PC-9 (cell line): Measurements from ENCODE around the gene MFN1. TPM values are rescaled to one million over a fixed set of nuclear protein-coding genes. Genes with fewer than 3 reads are reported as not detected.

Experiments
- Bru-seq: library from RNA; stranded (reverse); fragments of 400-500 nt; gene quantifications from one replicate; lab custom pipeline; 2021; lab: Mats Ljungman, UMichigan
- BruChase-seq, 2 experiments: library from RNA; stranded (reverse); fragments of 400-500 nt; gene quantifications; one replicate each; lab custom pipeline; 2021; lab: Mats Ljungman, UMichigan
- BruUV-seq: library from RNA; stranded (reverse); fragments of 400-500 nt; replicated peaks from 2 replicates; lab custom pipeline; 2021; lab: Mats Ljungman, UMichigan
- CTCF ChIA-PET: fragments of 300-600 bp; sonication (Branson Sonifier 250); formaldehyde crosslinking; loops from one replicate; lab custom pipeline; 2022; ENCODE audit warnings: antibody characterized with exemption; lab: Charles Lee
- POLR2A ChIA-PET: fragments of 300-600 bp; sonication (Branson Sonifier 250); formaldehyde crosslinking; loops from one replicate; lab custom pipeline; 2022; ENCODE audit warnings: antibody characterized with exemption; ENCODE audit not compliant: unreplicated experiment; lab: Charles Lee
- DNase-seq, 2 experiments: peaks; one replicate each; pipeline versions ENCODE4 v3.0.0 to v3.0.0-alpha.2; 2015 to 2022; ENCODE audit warnings: mixed read lengths in 1 of 2
- H2AFZ ChIP-seq: fragments of 200-600 bp; sonication (generic); 2 replicates; pipeline ENCODE4 v1.8.1; 2017; ENCODE audit warnings: antibody characterized with exemption
- H3F3A ChIP-seq: fragments of 200-600 bp; sonication (generic); 2 replicates; pipeline ENCODE4 v1.8.1; 2017; ENCODE audit warnings: antibody characterized with exemption, mild to moderate bottlenecking, low read depth; ENCODE audit not compliant: insufficient read depth
- H3K27ac ChIP-seq: fragments of 200-600 bp; sonication (generic); 2 replicates; pipeline ENCODE4 v1.6.1; 2016; ENCODE audit warnings: mixed run types
- H3K27me3 ChIP-seq: fragments of 200-600 bp; sonication (generic); 2 replicates; pipeline ENCODE4 v1.6.1; 2016; ENCODE audit warnings: low read depth, mixed run types; ENCODE audit not compliant: insufficient read depth
- H3K36me3 ChIP-seq: fragments of 200-600 bp; sonication (generic); 2 replicates; pipeline ENCODE4 v1.6.1; 2016; ENCODE audit warnings: low read depth, mixed run types
- H3K4me1 ChIP-seq: fragments of 200-600 bp; sonication (generic); replicated peaks from 2 replicates; pipeline ENCODE4 v1.6.1; 2016; ENCODE audit warnings: mixed run types; ENCODE audit not compliant: insufficient read depth
- H3K4me2 ChIP-seq: fragments of 200-600 bp; sonication (generic); 2 replicates; pipeline ENCODE4 v1.6.1; 2017; ENCODE audit warnings: mixed run types
- H3K4me3 ChIP-seq: fragments of 200-600 bp; sonication (generic); 2 replicates; pipeline ENCODE4 v1.6.1; 2016; ENCODE audit warnings: mixed run types
- H3K79me2 ChIP-seq: fragments of 200-600 bp; sonication (generic); 2 replicates; pipeline ENCODE4 v1.6.1; 2017; ENCODE audit warnings: low read depth, mixed run types
- H3K9me2 ChIP-seq: fragments of 200-600 bp; sonication (generic); 2 replicates; pipeline ENCODE4 v1.8.1; 2017; ENCODE audit warnings: mild to moderate bottlenecking; ENCODE audit not compliant: insufficient read depth
- H3K9me3 ChIP-seq: fragments of 200-600 bp; sonication (generic); 2 replicates; pipeline ENCODE4 v1.8.1; 2016; ENCODE audit warnings: low read depth; ENCODE audit not compliant: insufficient read depth
- H4K20me1 ChIP-seq: fragments of 200-600 bp; sonication (generic); 2 replicates; pipeline ENCODE4 v1.8.1; 2017; ENCODE audit not compliant: insufficient read depth
- CTCF ChIP-seq: fragments of 200-600 bp; sonication (generic); conservative IDR thresholded peaks from 2 replicates; pipeline ENCODE4 v1.6.1; 2017; ENCODE audit warnings: mixed run types, antibody characterized with exemption, mild to moderate bottlenecking, moderate library complexity
- EZH2 ChIP-seq: fragments of 200-600 bp; sonication (generic); IDR thresholded peaks from 2 replicates; pipeline ENCODE4 v1.8.0; 2017; ENCODE audit warnings: antibody characterized with exemption, low read depth
- intact Hi-C: fragments of 100-400 bp; cut with micrococcal nuclease; formaldehyde crosslinking; loops from one replicate; pipeline ENCODE4 v1.10.0; 2022; ENCODE audit not compliant: unreplicated experiment
- long read RNA-seq: library from polyadenylated mRNA; stranded (forward); transcript quantifications from one replicate; pipeline ENCODE4 v2.0.0, GENCODE V29; 2022
- total RNA-seq: library from RNA; stranded (reverse); gene quantifications from 2 replicates; pipeline ENCODE4 v1.2.3, GENCODE V29; 2021

Gene MFN1
- 69.1 and 69.6 TPM in 2 replicates for total RNA-seq
- percentile 80 among the genes with signal in this experiment for Bru-seq, nascent RNA
- percentile 90 among the genes with signal in this experiment for BruChase-seq, experiment 1, labeled RNA remaining after a 2-hour chase
- percentile 84 among the genes with signal in this experiment for BruChase-seq, experiment 2, labeled RNA remaining after a 6-hour chase
- long read RNA-seq, full-length matches to known transcripts = 31 of 42 reads
- long read RNA-seq, partial matches to known transcripts = 2 of 42 reads
- long read RNA-seq, other reads (novel, unspliced or antisense) = 9 of 42 reads

DNA sequence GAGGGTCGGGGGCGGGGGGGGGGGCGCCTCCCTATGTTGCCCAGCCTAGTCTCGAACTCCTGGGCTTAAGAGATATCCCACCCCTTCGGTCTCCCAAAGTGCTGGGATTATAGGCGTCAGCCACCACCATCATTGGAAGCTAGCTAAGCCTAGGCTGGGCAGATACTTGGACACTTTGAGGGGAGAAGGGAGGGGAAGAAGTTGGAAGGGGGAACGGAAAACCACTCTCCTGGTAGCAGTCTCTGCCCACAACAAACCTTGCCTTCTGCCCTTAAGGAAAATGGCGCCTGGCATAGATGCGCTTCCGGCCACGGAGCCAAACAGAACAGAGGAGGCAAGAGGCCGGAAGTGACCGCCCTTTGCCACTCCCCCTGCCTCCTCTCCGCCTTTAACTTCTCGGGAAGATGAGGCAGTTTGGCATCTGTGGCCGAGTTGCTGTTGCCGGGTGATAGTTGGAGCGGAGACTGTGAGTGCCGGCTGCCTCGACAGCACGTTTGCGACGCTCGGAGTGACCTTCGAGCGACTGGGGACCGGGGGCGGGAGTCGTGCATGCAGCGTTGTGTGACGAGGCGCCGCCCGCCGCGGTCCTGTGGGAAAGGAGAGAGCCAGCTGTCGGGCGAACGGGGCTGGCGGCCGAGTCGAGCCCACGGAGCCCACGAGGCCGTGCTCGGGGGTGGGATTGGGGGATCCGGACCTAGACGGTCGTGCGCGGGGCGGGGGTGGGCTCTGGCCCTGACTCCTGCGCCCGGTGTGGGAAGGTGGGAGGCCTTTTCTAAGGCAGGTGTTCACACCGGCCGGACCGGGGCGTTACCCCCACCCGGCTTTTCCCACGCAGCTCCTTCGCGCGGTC, at the start of gene MFN1:
TSS of gene MFN1 (plus strand) at position 365 of the 850 bp plus-strand sequence. CDS start 1,143 bp downstream, outside the sequence.
- H4K20me1 ChIP-seq = no peaks in the 10 kb centered on the region; the same call in 1 of the 2 replicates
- H3K4me2 ChIP-seq = peak within 1 kb of the TSS; percentile 94
- no peak for TF ChIP-seq CTCF
- TF ChIP-seq EZH2 = no peak
- H3K4me1 ChIP-seq = peaks cover 17% of the 10 kb centered on the region
- intact Hi-C loops = loop anchor here (1.0 kb wide), 4 partner anchors 25 to 257 kb away; partner anchors contain the start of genes MRPL47 and NDUFB5
- no peaks in the 10 kb centered on the region for H3K9me3 ChIP-seq
- peaks cover 25% of the 10 kb centered on the region for H3K36me3 ChIP-seq
- CTCF ChIA-PET = interaction anchor here (0.6 to 1.9 kb wide), 2 partner anchors 26 to 464 kb away, joined by 4 to 5 read pairs; no protein-coding TSS in a partner anchor
- H3K79me2 ChIP-seq = peaks cover 28% of the 10 kb centered on the region
- H3K27ac ChIP-seq = peak within 1 kb of the TSS; percentile 62
- DNase-seq = peak; percentile 95
- peaks cover 18% of the 10 kb centered on the region; the same call in 1 of the 2 replicates for H3F3A ChIP-seq
- BruUV-seq = no TSS peak
- POLR2A ChIA-PET = interaction anchor here (0.5 to 1.3 kb wide), 2 partner anchors 215 to 418 kb away, joined by 5 to 9 read pairs; partner anchors contain the start of gene ACTL6A
- peak within 1 kb of the TSS; percentile 90 for H2AFZ ChIP-seq
- no peaks in the 10 kb centered on the region for H3K9me2 ChIP-seq
- no peaks in the 10 kb centered on the region for H3K27me3 ChIP-seq
- H3K4me3 ChIP-seq = peak within 1 kb of the TSS; percentile 77

DNA sequence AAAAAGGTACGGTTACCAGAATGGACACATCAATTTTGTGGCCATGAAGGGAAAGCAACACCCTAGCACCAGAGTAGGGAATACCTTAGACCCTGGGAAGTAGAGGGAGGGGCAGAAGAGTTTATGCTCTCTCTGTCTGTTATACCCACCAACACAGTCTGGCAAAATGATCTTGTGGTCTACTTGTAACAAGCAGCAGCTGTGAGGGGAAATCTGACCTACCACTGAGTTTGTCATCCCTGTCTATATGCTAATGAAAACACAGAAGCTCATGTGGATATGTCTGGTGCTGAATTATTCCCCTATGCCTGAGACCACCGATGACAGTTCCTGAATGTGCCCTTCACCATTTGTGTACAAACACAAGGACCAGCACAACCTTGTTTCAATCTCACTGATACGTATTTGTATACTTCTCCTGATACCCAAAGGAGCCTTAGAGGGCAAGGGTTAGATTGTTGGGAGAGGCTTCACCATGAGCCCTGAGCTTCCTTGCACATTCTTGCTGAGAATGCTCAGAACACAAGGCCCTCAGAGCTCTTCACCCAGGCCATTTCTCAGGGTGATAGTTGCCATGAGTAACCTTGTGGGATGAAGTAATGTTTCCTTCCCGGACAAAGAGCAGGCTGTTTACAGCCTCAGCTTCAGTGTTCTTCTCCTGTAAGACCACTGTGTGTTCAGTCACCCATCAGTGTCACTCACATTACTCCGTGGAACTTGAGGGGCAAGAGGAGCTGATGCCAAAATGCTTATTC, 49.4 kb upstream of the MFN1 start:
- H3F3A ChIP-seq = no peaks in the 10 kb centered on the region
- CTCF ChIA-PET = no interaction called here
- no peaks in the 10 kb centered on the region for H3K79me2 ChIP-seq
- peak overlapping the region; percentile 6; the same call in 1 of the 2 replicates for H2AFZ ChIP-seq
- H3K27me3 ChIP-seq = no peaks in the 10 kb centered on the region
- no TSS peak for BruUV-seq
- H3K9me2 ChIP-seq = no peaks in the 10 kb centered on the region
- H3K36me3 ChIP-seq = no peaks in the 10 kb centered on the region
- H3K4me1 ChIP-seq = no peaks in the 10 kb centered on the region
- TF ChIP-seq CTCF (no peak), EZH2 (no peak)
- intact Hi-C loops = no loop called here
- DNase-seq = no peak
- H3K9me3 ChIP-seq = no peaks in the 10 kb centered on the region
- no peak overlapping the region for H3K4me3 ChIP-seq
- no peak overlapping the region for H3K27ac ChIP-seq
- H3K4me2 ChIP-seq = no peak overlapping the region
- POLR2A ChIA-PET = no interaction called here
- no peaks in the 10 kb centered on the region for H4K20me1 ChIP-seq

GRCh38 chr3:179299316-179299715, 48.2 kb upstream of the MFN1 start:
- no peaks in the 10 kb centered on the region for H3K79me2 ChIP-seq
- CTCF ChIA-PET = no interaction called here
- no peak overlapping the region for H2AFZ ChIP-seq
- no peaks in the 10 kb centered on the region for H3K4me1 ChIP-seq
- H3K9me2 ChIP-seq = no peaks in the 10 kb centered on the region
- H4K20me1 ChIP-seq = no peaks in the 10 kb centered on the region
- no TSS peak for BruUV-seq
- H3K27me3 ChIP-seq = no peaks in the 10 kb centered on the region
- H3K9me3 ChIP-seq = no peaks in the 10 kb centered on the region
- H3F3A ChIP-seq = no peaks in the 10 kb centered on the region
- POLR2A ChIA-PET = no interaction called here
- TF ChIP-seq CTCF = no peak
- TF ChIP-seq EZH2 = no peak
- H3K36me3 ChIP-seq = no peaks in the 10 kb centered on the region
- intact Hi-C loops = no loop called here
- H3K4me3 ChIP-seq = no peak overlapping the region
- no peak overlapping the region for H3K27ac ChIP-seq
- DNase-seq = no peak
- H3K4me2 ChIP-seq = no peak overlapping the region
